Measurements from ENCODE around the gene ADAMTS13.

DNA sequence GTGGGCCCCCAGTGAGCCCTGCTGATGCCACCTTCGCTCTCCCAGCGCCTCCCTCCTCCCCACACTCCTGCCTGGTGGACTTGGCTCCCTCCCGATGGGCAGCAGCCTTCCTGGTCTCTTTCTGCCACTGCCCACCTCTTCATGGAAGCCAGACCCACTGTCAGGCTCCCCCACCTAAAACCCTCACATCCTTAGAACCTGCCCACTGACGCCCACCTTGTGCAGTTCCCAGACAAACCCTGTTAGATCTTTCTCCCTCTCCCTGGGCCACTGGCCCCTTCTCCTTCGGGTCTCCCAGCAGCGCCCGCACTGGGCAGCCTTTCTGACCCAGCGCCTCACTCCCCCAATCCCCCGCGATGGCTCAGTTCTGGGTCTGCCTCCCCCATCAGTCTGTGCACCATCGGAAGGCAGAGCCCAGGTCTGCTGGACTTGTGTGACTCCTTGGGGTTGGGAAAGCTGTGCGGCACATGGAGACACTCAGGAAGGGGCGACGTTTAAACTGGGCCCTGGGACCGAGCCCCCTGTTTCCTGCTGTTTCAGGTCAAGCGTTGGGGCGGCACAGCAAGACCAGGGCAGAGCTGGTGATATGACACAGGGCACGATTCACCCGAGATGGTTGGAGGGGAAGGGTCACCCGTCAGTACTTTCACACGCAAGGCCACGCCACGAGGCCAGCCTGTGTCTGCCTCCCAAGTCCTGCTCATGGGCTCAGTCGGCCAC lies 85.2 kb downstream of the ADAMTS13 start:
- TF ChIP-seq, protein P1, sequence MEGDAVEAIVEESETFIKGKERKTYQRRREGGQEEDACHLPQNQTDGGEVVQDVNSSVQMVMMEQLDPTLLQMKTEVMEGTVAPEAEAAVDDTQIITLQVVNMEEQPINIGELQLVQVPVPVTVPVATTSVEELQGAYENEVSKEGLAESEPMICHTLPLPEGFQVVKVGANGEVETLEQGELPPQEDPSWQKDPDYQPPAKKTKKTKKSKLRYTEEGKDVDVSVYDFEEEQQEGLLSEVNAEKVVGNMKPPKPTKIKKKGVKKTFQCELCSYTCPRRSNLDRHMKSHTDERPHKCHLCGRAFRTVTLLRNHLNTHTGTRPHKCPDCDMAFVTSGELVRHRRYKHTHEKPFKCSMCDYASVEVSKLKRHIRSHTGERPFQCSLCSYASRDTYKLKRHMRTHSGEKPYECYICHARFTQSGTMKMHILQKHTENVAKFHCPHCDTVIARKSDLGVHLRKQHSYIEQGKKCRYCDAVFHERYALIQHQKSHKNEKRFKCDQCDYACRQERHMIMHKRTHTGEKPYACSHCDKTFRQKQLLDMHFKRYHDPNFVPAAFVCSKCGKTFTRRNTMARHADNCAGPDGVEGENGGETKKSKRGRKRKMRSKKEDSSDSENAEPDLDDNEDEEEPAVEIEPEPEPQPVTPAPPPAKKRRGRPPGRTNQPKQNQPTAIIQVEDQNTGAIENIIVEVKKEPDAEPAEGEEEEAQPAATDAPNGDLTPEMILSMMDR (IDR thresholded peaks at IDR 0.05) = no peak
- TF ChIP-seq POLR2A (IDR thresholded peaks at IDR 0.05) = no peak
